ENCODE results near the gene CDC40. TPM values are rescaled to one million over a fixed set of nuclear protein-coding genes. Genes with fewer than 3 reads are reported as not detected.
"Not testable (repeated sequence)": the region's sequence is repeated elsewhere in the genome, so short reads cannot be mapped to it uniquely, and the experiment has no call there.

CDC40 gene
- total RNA-seq, 1 experiment from 2014 or later: 37.0 TPM

GRCh38 chr6:110271732-110272022 is 91.5 kb downstream of the CDC40 start:
- H3K36me3 ChIP-seq (ENCODE audit: control insufficient read depth, insufficient read depth, low read length): no peaks in the 10 kb centered on the region
- peaks cover 9% of the 10 kb centered on the region for H3K27me3 ChIP-seq (ENCODE audit: control insufficient read depth, insufficient read depth, low read length)
- H3K9me3 ChIP-seq (ENCODE audit: control insufficient read depth, insufficient read depth, low read depth, low read length): no peaks in the 10 kb centered on the region
- DNase-seq (ENCODE audit: low read depth, low spot score) (no peak), ATAC-seq (no peak)
- BruUV-seq (replicated peaks): no TSS peak
- no peak overlapping the region for H3K4me3 ChIP-seq (ENCODE audit: low read depth in 2 of 2, low read length in 2 of 2)
- intact Hi-C loops (cut with micrococcal nuclease; ENCODE audit: unreplicated experiment) (no loop called here), in situ Hi-C loops (cut with HindIII; ENCODE audit: low pct_unique_long_range_greater_than_20kb, low sequenced_read_pairs) (no loop called here)
- ChIA-PET POLR2A (no interaction called here), CTCF (no interaction called here)
- H3K27ac ChIP-seq (ENCODE audit: low read length): no peak overlapping the region
- H3K4me1 ChIP-seq (ENCODE audit: control insufficient read depth, insufficient read depth, low read length): no peaks in the 10 kb centered on the region
- TF ChIP-seq REST (IDR thresholded peaks at IDR 0.05; ENCODE audit: insufficient read depth in 1 of 2, low read depth in 2 of 2, low read length in 1 of 2) (no peak), SIN3A (IDR thresholded peaks at IDR 0.05; ENCODE audit: borderline replicate concordance, insufficient read depth, low read depth, low read length) (no peak), POLR2AphosphoS5 (IDR thresholded peaks at IDR 0.05; ENCODE audit: low read depth, low read length) (no peak), CTCF (IDR thresholded peaks at IDR 0.05) (no peak), TCF7L2 (IDR thresholded peaks at IDR 0.05; ENCODE audit: low read depth, low read length) (no peak)

- intact Hi-C loops (cut with micrococcal nuclease; ENCODE audit: unreplicated experiment); H3K4me3 ChIP-seq (ENCODE audit: low read depth in 2 of 2, low read length in 2 of 2); BruUV-seq (replicated peaks); H3K27ac ChIP-seq (ENCODE audit: low read length); POLR2A ChIA-PET; H3K9me3 ChIP-seq (ENCODE audit: control insufficient read depth, insufficient read depth, low read depth, low read length); ATAC-seq; H3K36me3 ChIP-seq (ENCODE audit: control insufficient read depth, insufficient read depth, low read length); DNase-seq (ENCODE audit: low read depth, low spot score); in situ Hi-C loops (cut with HindIII; ENCODE audit: low pct_unique_long_range_greater_than_20kb, low sequenced_read_pairs); CTCF ChIA-PET; H3K4me1 ChIP-seq (ENCODE audit: control insufficient read depth, insufficient read depth, low read length): not testable (repeated sequence)
- H3K27me3 ChIP-seq (ENCODE audit: control insufficient read depth, insufficient read depth, low read length): peaks cover 12% of the 10 kb centered on the region
Observed at GRCh38 chr6:110272781-110273180, 92.6 kb downstream of the CDC40 start.

- H3K36me3 ChIP-seq (ENCODE audit: control insufficient read depth, insufficient read depth, low read length): no peaks in the 10 kb centered on the region
- POLR2A ChIA-PET: no interaction called here
Observed at GRCh38 chr6:110277100-110277665, 97.0 kb downstream of the CDC40 start.

More at GRCh38 chr6:110277100-110277665, 97.0 kb downstream of the CDC40 start:
- Histone ChIP-seq H3K4me1 (ENCODE audit: control insufficient read depth, insufficient read depth, low read length) (no peaks in the 10 kb centered on the region), H3K9me3 (ENCODE audit: control insufficient read depth, insufficient read depth, low read depth, low read length) (no peaks in the 10 kb centered on the region), H3K4me3 (ENCODE audit: low read depth in 2 of 2, low read length in 2 of 2) (no peak overlapping the region), H3K27me3 (ENCODE audit: control insufficient read depth, insufficient read depth, low read length) (peaks cover 3% of the 10 kb centered on the region), H3K27ac (ENCODE audit: low read length) (no peak overlapping the region)
- DNase-seq (ENCODE audit: low read depth, low spot score): no peak
- TF ChIP-seq CTCF (IDR thresholded peaks at IDR 0.05) (no peak), SIN3A (IDR thresholded peaks at IDR 0.05; ENCODE audit: borderline replicate concordance, insufficient read depth, low read depth, low read length) (no peak), POLR2AphosphoS5 (IDR thresholded peaks at IDR 0.05; ENCODE audit: low read depth, low read length) (no peak), TCF7L2 (IDR thresholded peaks at IDR 0.05; ENCODE audit: low read depth, low read length) (no peak), REST (IDR thresholded peaks at IDR 0.05; ENCODE audit: insufficient read depth in 1 of 2, low read depth in 2 of 2, low read length in 1 of 2) (no peak)
- CTCF ChIA-PET: interaction anchor here (0.6 kb wide), 1 partner anchor 207 kb away, joined by 4 read pairs; no protein-coding TSS in a partner anchor
- no TSS peak for BruUV-seq (replicated peaks)
- in situ Hi-C loops (cut with HindIII; ENCODE audit: low pct_unique_long_range_greater_than_20kb, low sequenced_read_pairs) (no loop called here), intact Hi-C loops (cut with micrococcal nuclease; ENCODE audit: unreplicated experiment) (no loop called here)
- ATAC-seq: no peak
